AG09319 (cell line): ENCODE results near the gene ARHGAP20.

Experiments
- DNase-seq: peaks from one replicate; pipeline ENCODE4 v3.0.0-alpha.2; 2010; ENCODE audit warnings: low read depth; ENCODE audit errors: extremely low read depth
- TF ChIP-seq, protein P1 (sequence below): IDR thresholded peaks from 2 replicates; pipeline ENCODE4 v1.5.1; 2011; ENCODE audit warnings: low read depth, mild to moderate bottlenecking, inconsistent platforms, low read length, moderate library complexity

Gene ARHGAP20

DNA sequence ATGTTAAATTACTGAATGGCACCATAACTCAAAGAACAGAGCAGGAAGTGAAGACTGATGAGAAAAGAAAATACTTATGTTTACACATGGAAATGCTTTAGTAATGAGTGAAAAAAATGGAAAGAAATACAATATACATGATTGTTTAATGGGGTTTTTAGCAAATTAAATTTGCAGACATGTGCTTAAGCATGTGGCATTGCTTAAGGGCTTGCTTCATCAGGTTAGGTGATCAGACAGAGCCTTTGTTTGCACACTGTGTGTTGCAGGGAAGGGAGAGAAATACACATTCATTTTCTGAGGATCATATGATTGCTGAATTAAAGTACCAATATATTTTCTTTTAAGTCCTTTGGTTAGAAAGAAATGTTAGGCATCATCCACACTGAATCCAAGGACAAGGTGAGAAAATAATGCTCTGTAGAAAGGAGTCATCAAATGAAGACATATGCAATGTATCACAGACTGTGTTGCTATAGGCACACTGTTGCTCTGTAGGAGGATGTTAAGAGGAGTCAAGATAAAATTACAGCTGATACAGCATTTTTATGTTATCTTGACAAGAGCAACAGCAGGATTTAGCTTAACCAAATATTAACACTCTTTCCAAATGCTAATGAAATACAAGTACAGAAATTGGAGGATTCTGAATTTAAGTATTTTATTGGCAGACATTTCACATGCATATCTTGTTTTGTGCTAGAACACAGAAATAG is 23.4 kb upstream of the ARHGAP20 start:
- TF ChIP-seq, protein P1, sequence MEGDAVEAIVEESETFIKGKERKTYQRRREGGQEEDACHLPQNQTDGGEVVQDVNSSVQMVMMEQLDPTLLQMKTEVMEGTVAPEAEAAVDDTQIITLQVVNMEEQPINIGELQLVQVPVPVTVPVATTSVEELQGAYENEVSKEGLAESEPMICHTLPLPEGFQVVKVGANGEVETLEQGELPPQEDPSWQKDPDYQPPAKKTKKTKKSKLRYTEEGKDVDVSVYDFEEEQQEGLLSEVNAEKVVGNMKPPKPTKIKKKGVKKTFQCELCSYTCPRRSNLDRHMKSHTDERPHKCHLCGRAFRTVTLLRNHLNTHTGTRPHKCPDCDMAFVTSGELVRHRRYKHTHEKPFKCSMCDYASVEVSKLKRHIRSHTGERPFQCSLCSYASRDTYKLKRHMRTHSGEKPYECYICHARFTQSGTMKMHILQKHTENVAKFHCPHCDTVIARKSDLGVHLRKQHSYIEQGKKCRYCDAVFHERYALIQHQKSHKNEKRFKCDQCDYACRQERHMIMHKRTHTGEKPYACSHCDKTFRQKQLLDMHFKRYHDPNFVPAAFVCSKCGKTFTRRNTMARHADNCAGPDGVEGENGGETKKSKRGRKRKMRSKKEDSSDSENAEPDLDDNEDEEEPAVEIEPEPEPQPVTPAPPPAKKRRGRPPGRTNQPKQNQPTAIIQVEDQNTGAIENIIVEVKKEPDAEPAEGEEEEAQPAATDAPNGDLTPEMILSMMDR = no peak
- DNase-seq = no peak

DNA sequence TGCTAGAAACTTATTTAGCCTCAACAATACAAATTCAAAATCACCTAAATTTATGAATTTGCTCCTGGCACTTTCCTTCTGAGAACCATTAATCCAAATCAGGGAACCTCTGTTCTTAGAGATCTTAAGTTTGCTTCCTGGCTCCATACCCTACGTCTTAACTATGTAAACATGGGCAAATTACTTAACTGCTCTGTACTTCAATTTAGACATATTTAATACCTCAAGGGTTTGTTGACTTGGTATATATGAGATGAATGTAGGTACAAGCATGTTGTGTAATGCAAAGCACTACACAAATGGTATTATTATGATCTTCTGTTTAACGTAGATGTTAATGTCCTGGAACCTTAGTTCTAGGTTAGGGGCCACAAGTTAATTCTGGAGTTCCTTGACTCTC is 22.6 kb upstream of the ARHGAP20 start:
- no peak for DNase-seq
- TF ChIP-seq, protein P1 = no peak

DNA sequence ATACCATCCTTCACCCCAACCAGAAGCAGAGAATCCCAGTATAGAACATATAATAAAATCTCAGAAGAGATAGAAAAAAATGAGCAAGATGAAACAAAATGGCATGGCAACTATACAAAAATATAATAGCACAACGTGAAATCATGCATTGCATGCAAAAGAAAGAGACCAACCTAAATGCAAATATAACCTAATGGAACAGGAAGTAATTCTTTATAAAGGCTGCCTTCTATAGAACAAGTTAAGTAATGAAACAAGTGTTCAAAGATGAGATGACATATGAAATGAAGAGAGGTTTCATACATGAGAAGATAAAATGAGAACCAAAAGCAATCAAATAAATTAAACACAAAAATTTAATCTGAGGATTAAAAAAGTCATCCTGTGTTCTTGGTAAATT is 18.5 kb upstream of the ARHGAP20 start:
- TF ChIP-seq, protein P1 = no peak
- DNase-seq = no peak

DNA sequence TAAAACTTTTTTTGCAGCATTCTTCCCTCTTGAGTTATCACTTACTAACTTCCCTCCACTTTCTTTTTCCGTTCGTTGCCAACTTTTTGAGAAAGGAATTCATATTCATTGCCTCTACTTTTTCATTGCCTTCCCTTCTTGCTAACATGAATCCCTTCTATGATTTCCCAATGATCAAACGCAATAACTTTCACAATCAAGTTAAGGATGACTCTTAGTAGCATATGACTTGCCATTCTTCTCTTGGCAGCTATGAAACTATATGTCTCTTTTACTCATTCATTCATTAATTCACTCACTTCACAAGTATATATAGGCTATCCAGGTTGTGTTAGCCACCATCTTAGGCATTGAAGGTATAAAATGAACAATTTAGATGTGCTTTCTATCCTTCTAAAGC is 16.6 kb upstream of the ARHGAP20 start:
- no peak for DNase-seq
- TF ChIP-seq, protein P1 = no peak

DNA sequence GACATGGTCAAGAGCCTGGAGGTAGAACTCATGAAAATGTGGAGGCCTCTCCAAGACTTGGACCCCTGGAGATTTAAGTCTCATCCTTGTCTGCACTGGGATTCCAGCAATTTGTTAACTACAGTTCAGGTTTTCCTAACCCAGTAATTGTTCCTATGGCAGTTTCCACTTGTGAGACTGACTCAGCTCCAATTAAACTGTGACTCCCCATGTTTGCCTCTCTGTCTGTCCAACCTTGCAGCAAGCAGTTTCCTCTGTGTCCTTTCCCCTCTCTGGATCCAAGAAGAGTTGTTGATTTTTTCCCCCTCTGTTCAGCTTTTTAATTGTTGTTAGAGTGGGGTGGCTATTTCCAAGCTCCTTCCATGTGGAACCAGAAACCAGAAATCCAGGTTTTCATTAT is 16.2 kb upstream of the ARHGAP20 start:
- TF ChIP-seq, protein P1 = no peak
- no peak for DNase-seq

DNA sequence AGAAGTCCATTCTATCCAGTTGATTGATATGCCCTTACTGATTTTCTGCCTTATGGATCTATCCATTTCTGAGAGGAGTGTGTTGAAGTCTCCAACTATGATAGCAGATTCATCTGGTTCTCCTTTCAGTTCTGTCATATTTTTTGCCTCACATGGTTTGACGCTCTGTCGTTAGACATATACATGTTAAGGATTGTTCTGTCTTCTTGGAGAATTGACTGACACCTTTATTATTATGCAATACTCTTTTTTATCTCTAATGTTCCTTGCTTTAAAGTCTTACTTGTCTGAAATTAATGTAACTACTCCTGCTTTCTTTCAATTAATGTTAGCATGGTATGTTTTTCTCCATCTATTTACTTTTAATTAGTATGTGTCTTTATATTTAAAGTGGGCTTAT is 12.1 kb upstream of the ARHGAP20 start:
- TF ChIP-seq, protein P1 = no peak
- DNase-seq = no peak

DNA sequence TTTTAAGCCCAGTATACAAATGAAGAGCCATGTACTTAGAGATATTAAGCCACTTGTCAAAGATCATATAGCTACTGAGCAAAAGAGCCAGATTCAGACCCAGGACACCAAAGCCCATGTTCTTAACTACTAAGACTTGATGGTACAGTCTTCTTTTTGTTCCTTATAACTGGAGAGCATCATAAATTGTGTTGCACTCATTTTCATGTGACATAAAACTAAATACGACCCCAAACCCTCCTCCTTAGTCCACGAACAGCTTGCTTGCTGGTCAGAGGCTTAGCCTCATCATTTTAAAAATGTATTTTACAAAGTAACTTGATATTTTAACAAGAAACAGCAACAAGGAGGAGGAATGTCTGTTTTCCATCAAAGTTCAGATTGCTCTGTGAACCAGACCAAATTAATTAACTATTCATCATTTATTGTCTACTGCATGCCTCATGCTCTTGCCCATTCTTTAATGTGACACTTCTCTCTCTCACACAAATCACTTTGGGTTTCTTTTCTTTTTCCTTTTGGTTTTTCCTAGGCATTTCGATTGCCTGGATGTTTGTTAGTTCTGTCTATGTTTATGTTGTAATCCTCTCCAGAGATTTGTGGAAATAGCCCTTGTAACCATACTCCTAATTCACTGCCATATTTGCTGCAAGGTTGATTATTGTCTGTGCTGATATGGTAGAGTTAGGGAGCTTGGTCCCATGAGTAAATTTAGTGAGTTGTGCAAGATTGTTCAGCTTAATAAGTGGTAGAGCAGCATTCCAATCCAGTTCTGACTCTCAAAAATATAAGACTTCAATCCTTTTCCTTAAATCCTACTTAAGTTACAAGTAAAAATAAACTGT is 8.4 kb upstream of the ARHGAP20 start:
- TF ChIP-seq, protein P1 = no peak
- peak; percentile 61 for DNase-seq
